ENCODE measurements around the gene NCLN.

Gene NCLN

DNA sequence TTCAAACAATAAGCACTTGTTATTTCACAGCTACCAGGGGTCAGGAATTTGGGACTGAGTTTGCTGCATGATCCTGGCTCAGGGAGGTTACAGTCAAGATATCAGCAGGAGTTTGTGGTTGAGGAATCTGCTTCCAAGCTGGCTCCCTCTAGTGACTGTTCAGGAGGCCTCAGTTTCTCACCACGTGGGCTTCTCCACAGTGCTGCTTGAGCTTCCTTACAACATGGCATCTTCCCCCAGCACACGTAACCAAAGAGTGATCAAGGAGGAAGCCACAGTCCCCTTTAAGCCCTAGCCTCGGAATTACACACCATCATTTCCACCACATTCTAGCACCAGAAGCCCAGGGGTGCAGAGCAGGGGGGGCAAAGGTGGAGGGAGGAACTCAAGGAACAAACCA is 67.5 kb downstream of the NCLN start:
- in situ Hi-C loops (cut with MboI; ENCODE audit: low sequenced_read_pairs) = no loop called here

DNA sequence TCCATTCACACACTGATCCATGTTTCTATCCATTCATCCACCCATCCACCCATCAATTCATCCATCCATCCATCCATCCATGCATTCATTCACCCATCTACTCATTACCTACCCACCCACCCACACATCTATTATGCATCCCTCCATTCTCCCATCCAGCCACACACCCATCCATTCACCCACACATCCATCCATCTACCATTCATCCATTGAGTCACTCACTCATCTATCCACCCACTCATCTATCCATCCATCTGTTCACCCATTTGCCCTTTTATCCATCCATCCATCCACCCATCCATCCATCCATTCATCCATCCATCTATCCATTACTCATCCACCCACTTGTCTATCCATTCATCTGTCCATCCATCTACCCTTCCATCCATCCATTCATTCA is 68.8 kb downstream of the NCLN start:
- in situ Hi-C loops (cut with MboI; ENCODE audit: low sequenced_read_pairs) = no loop called here

DNA sequence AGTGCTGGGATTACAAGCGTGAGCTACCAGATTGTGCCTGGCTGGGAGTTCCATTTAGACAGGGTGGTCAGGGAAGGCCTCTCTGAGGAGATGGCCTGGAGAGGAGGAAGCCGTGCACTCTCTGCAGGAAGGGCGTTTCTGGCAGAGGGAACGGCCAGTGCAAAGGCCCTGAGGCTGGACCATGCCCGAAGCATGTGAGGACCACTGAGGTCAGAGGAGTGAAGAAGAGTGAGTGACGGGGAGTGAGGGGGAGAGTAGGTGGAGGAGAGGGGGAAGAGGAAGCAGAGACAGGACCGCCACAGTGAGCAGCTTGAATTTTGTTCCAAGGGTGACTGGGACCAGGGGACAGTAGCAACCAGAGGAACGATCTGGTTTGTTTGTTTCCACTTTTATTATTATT is 71.3 kb downstream of the NCLN start:
- in situ Hi-C loops (cut with MboI; ENCODE audit: low sequenced_read_pairs) = no loop called here

Data from HL-60/S4 treated with phorbol 12-myristate 13-acetate at 8.2 ng/mL for 4 days and 3 days (cell line).